PC-9 (cell line): ENCODE measurements around the gene POMT1. TPM values are rescaled to one million over a fixed set of nuclear protein-coding genes. Genes with fewer than 3 reads are reported as not detected.

Experiments used
- BruUV-seq: library from RNA; stranded (reverse); fragments of 400-500 nt; replicated peaks from 2 replicates; lab custom pipeline; 2021; lab: Mats Ljungman, UMichigan
- CTCF ChIA-PET: fragments of 300-600 bp; sonication (Branson Sonifier 250); formaldehyde crosslinking; loops from one replicate; lab custom pipeline; 2022; ENCODE audit warnings: antibody characterized with exemption; lab: Charles Lee
- POLR2A ChIA-PET: fragments of 300-600 bp; sonication (Branson Sonifier 250); formaldehyde crosslinking; loops from one replicate; lab custom pipeline; 2022; ENCODE audit warnings: antibody characterized with exemption; ENCODE audit not compliant: unreplicated experiment; lab: Charles Lee
- DNase-seq, 2 experiments: peaks; one replicate each; pipeline versions ENCODE4 v3.0.0 to v3.0.0-alpha.2; 2015 to 2022; ENCODE audit warnings: mixed read lengths in 1 of 2
- H2AFZ ChIP-seq: fragments of 200-600 bp; sonication (generic); 2 replicates; pipeline ENCODE4 v1.8.1; 2017; ENCODE audit warnings: antibody characterized with exemption
- H3F3A ChIP-seq: fragments of 200-600 bp; sonication (generic); 2 replicates; pipeline ENCODE4 v1.8.1; 2017; ENCODE audit warnings: antibody characterized with exemption, mild to moderate bottlenecking, low read depth; ENCODE audit not compliant: insufficient read depth
- H3K27ac ChIP-seq: fragments of 200-600 bp; sonication (generic); 2 replicates; pipeline ENCODE4 v1.6.1; 2016; ENCODE audit warnings: mixed run types
- H3K27me3 ChIP-seq: fragments of 200-600 bp; sonication (generic); 2 replicates; pipeline ENCODE4 v1.6.1; 2016; ENCODE audit warnings: low read depth, mixed run types; ENCODE audit not compliant: insufficient read depth
- H3K36me3 ChIP-seq: fragments of 200-600 bp; sonication (generic); 2 replicates; pipeline ENCODE4 v1.6.1; 2016; ENCODE audit warnings: low read depth, mixed run types
- H3K4me1 ChIP-seq: fragments of 200-600 bp; sonication (generic); replicated peaks from 2 replicates; pipeline ENCODE4 v1.6.1; 2016; ENCODE audit warnings: mixed run types; ENCODE audit not compliant: insufficient read depth
- H3K4me2 ChIP-seq: fragments of 200-600 bp; sonication (generic); 2 replicates; pipeline ENCODE4 v1.6.1; 2017; ENCODE audit warnings: mixed run types
- H3K4me3 ChIP-seq: fragments of 200-600 bp; sonication (generic); 2 replicates; pipeline ENCODE4 v1.6.1; 2016; ENCODE audit warnings: mixed run types
- H3K79me2 ChIP-seq: fragments of 200-600 bp; sonication (generic); 2 replicates; pipeline ENCODE4 v1.6.1; 2017; ENCODE audit warnings: low read depth, mixed run types
- H3K9me2 ChIP-seq: fragments of 200-600 bp; sonication (generic); 2 replicates; pipeline ENCODE4 v1.8.1; 2017; ENCODE audit warnings: mild to moderate bottlenecking; ENCODE audit not compliant: insufficient read depth
- H3K9me3 ChIP-seq: fragments of 200-600 bp; sonication (generic); 2 replicates; pipeline ENCODE4 v1.8.1; 2016; ENCODE audit warnings: low read depth; ENCODE audit not compliant: insufficient read depth
- H4K20me1 ChIP-seq: fragments of 200-600 bp; sonication (generic); 2 replicates; pipeline ENCODE4 v1.8.1; 2017; ENCODE audit not compliant: insufficient read depth
- EZH2 ChIP-seq: fragments of 200-600 bp; sonication (generic); IDR thresholded peaks from 2 replicates; pipeline ENCODE4 v1.8.0; 2017; ENCODE audit warnings: antibody characterized with exemption, low read depth
- intact Hi-C: fragments of 100-400 bp; cut with micrococcal nuclease; formaldehyde crosslinking; loops from one replicate; pipeline ENCODE4 v1.10.0; 2022; ENCODE audit not compliant: unreplicated experiment
- total RNA-seq: library from RNA; stranded (reverse); gene quantifications from 2 replicates; pipeline ENCODE4 v1.2.3, GENCODE V29; 2021
- TF ChIP-seq, protein P1 (sequence below): fragments of 200-600 bp; sonication (generic); conservative IDR thresholded peaks from 2 replicates; pipeline ENCODE4 v1.6.1; 2017; ENCODE audit warnings: mixed run types, antibody characterized with exemption, mild to moderate bottlenecking, moderate library complexity

Gene POMT1
- total RNA-seq, 1 experiment from 2014 or later, result 35.3 TPM

DNA sequence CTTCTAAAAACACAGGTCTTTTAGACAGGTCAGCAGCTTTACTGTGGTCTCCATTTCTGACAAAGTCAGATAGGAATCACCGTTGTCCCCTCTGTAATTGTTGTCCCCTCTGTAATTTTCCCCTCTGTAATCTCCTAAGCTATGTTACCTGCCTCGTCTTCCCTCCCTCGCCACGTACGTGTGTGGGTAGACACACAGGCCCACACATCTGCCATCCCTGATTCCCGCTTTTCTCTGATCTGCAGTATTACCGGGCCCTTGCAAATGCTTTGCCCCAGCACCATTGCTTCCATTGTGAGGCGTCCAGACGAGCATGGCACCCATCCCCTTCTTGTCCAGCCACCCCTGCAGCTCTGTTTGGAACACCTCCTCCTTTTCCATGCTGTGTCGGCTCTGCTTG is 45.0 kb upstream of the POMT1 start:
- intact Hi-C loops, result loop anchor here (10.0 kb wide), 1 partner anchor 303 kb away; no protein-coding TSS in a partner anchor
- ChIA-PET POLR2A (no interaction called here), CTCF (interaction anchor here (0.7 kb wide), 1 partner anchor 285 kb away, joined by 3 read pairs; no protein-coding TSS in a partner anchor)
- no peak overlapping the region for H3K4me3 ChIP-seq
- H3K27me3 ChIP-seq, result no peaks in the 10 kb centered on the region
- H3K79me2 ChIP-seq, result peaks cover 18% of the 10 kb centered on the region
- no peaks in the 10 kb centered on the region for H3K9me3 ChIP-seq
- peaks cover 29% of the 10 kb centered on the region; the same call in 1 of the 2 replicates for H3K36me3 ChIP-seq
- no peaks in the 10 kb centered on the region for H3K4me1 ChIP-seq
- DNase-seq, result no peak
- no peak overlapping the region for H3K4me2 ChIP-seq
- no peaks in the 10 kb centered on the region for H3K9me2 ChIP-seq
- TF ChIP-seq, protein P1, sequence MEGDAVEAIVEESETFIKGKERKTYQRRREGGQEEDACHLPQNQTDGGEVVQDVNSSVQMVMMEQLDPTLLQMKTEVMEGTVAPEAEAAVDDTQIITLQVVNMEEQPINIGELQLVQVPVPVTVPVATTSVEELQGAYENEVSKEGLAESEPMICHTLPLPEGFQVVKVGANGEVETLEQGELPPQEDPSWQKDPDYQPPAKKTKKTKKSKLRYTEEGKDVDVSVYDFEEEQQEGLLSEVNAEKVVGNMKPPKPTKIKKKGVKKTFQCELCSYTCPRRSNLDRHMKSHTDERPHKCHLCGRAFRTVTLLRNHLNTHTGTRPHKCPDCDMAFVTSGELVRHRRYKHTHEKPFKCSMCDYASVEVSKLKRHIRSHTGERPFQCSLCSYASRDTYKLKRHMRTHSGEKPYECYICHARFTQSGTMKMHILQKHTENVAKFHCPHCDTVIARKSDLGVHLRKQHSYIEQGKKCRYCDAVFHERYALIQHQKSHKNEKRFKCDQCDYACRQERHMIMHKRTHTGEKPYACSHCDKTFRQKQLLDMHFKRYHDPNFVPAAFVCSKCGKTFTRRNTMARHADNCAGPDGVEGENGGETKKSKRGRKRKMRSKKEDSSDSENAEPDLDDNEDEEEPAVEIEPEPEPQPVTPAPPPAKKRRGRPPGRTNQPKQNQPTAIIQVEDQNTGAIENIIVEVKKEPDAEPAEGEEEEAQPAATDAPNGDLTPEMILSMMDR, result no peak
- TF ChIP-seq EZH2, result no peak
- peaks cover 52% of the 10 kb centered on the region for H3F3A ChIP-seq
- peaks cover 62% of the 10 kb centered on the region for H4K20me1 ChIP-seq
- no peak overlapping the region for H2AFZ ChIP-seq
- no TSS peak for BruUV-seq
- no peak overlapping the region for H3K27ac ChIP-seq

DNA sequence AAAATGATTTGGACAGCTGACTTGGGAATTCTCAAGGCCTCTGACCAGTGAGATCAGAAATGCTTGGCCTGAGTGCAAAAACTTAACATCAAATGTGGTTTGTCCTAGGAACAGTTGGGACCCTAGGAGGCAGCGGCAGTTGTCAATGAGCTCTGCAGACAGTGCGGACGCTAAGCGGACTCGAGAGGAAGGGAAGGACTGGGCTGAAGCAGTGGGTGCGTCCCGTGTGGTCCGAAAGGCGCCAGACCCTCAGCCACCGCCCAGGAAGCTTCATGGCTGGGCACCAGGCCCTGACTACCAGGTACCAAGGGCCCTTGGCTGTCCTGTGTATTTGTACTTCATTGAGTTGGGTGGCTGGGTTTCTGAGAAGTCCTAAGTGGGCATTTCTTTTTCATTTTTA is 43.7 kb upstream of the POMT1 start:
- H4K20me1 ChIP-seq, result peaks cover 64% of the 10 kb centered on the region
- H3K9me3 ChIP-seq, result no peaks in the 10 kb centered on the region
- H3K36me3 ChIP-seq, result peaks cover 33% of the 10 kb centered on the region; the same call in 1 of the 2 replicates
- DNase-seq, result no peak
- H3K9me2 ChIP-seq, result no peaks in the 10 kb centered on the region
- H3K4me2 ChIP-seq, result no peak overlapping the region
- peaks cover 12% of the 10 kb centered on the region; the same call in 1 of the 2 replicates for H3K79me2 ChIP-seq
- no peak overlapping the region for H3K4me3 ChIP-seq
- no peaks in the 10 kb centered on the region for H3K4me1 ChIP-seq
- TF ChIP-seq EZH2, result no peak
- TF ChIP-seq, protein P1, result no peak
- intact Hi-C loops, result loop anchor here (10.0 kb wide), 1 partner anchor 304 kb away; no protein-coding TSS in a partner anchor
- POLR2A ChIA-PET, result no interaction called here
- peaks cover 49% of the 10 kb centered on the region for H3F3A ChIP-seq
- H2AFZ ChIP-seq, result no peak overlapping the region
- H3K27ac ChIP-seq, result no peak overlapping the region
- no TSS peak for BruUV-seq
- H3K27me3 ChIP-seq, result no peaks in the 10 kb centered on the region
- CTCF ChIA-PET, result no interaction called here

DNA sequence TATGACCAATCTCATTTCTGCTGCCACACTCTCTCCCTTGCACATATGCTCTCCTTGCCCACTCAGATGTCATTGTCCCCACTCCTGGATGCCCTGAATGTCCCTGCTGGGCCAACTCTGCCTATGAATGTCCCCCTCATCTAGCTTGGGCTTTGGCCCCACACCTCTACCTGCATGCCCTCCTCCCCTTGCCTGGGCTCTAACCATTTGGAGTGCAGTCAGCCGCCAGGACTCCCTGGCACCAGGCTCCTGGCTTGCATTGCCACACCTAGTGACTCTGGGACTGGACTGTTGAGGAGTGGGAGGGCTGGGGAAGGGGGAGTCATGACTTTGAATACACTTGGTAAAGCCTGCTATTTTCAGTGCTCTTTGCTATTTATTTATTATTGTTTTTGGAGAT is 41.6 kb upstream of the POMT1 start:
- no peak for TF ChIP-seq EZH2
- TF ChIP-seq, protein P1, result no peak
- peaks cover 11% of the 10 kb centered on the region; the same call in 1 of the 2 replicates for H3K79me2 ChIP-seq
- no peaks in the 10 kb centered on the region for H3K4me1 ChIP-seq
- H3K27ac ChIP-seq, result no peak overlapping the region
- no peaks in the 10 kb centered on the region for H3K9me2 ChIP-seq
- H3K27me3 ChIP-seq, result no peaks in the 10 kb centered on the region
- peaks cover 48% of the 10 kb centered on the region for H3K36me3 ChIP-seq
- H2AFZ ChIP-seq, result no peak overlapping the region
- H3K4me3 ChIP-seq, result no peak overlapping the region
- DNase-seq, result no peak
- no TSS peak for BruUV-seq
- H3K9me3 ChIP-seq, result no peaks in the 10 kb centered on the region
- intact Hi-C loops, result no loop called here
- H3F3A ChIP-seq, result peaks cover 56% of the 10 kb centered on the region
- CTCF ChIA-PET, result no interaction called here
- H4K20me1 ChIP-seq, result peaks cover 62% of the 10 kb centered on the region
- H3K4me2 ChIP-seq, result no peak overlapping the region
- POLR2A ChIA-PET, result no interaction called here
